Adipocyte (in vitro differentiated cells): ENCODE data around the gene QRFP.

ENCODE experiments used
- DNase-seq: peaks from one replicate; pipeline ENCODE4 v3.0.0-alpha.2; 2015; ENCODE audit warnings: low read depth
- H3K27me3 ChIP-seq: replicated peaks from 2 replicates; pipeline ENCODE4 v1.7.0; 2013; ENCODE audit warnings: mild to moderate bottlenecking, low read length, moderate library complexity; ENCODE audit not compliant: control insufficient read depth, insufficient read depth
- H3K36me3 ChIP-seq: 2 replicates; pipeline ENCODE4 v1.7.0; 2013; ENCODE audit warnings: low read length, mild to moderate bottlenecking, moderate library complexity; ENCODE audit not compliant: control insufficient read depth, insufficient read depth, severe bottlenecking
- H3K4me1 ChIP-seq: 2 replicates; pipeline ENCODE4 v1.7.0; 2013; ENCODE audit warnings: mild to moderate bottlenecking, low read length, moderate library complexity; ENCODE audit not compliant: control insufficient read depth, insufficient read depth
- H3K4me3 ChIP-seq: 2 replicates; pipeline ENCODE4 v1.7.0; 2013; ENCODE audit warnings: mild to moderate bottlenecking, low read length, moderate library complexity
- H3K9ac ChIP-seq: 2 replicates; pipeline ENCODE4 v1.7.0; 2013; ENCODE audit warnings: mild to moderate bottlenecking, low read length, moderate library complexity
- H3K9me3 ChIP-seq: 2 replicates; pipeline ENCODE4 v1.7.0; 2013; ENCODE audit warnings: mild to moderate bottlenecking, low read length, moderate library complexity; ENCODE audit not compliant: control insufficient read depth

Gene QRFP

GRCh38 chr9:130891688-130892476 lies 4.7 kb downstream of the QRFP start:
- Histone ChIP-seq H3K9me3 (no peaks in the 10 kb centered on the region), H3K9ac (no peak overlapping the region), H3K36me3 (peaks cover 67% of the 10 kb centered on the region), H3K27me3 (no peaks in the 10 kb centered on the region), H3K4me1 (peaks cover 19% of the 10 kb centered on the region), H3K4me3 (no peak overlapping the region)
- no peak for DNase-seq

- peaks cover 19% of the 10 kb centered on the region for H3K4me1 ChIP-seq
- DNase-seq = no peak
- H3K36me3 ChIP-seq = peaks cover 75% of the 10 kb centered on the region
- H3K9ac ChIP-seq = no peak overlapping the region
- H3K27me3 ChIP-seq = no peaks in the 10 kb centered on the region
- H3K4me3 ChIP-seq = no peak overlapping the region
- H3K9me3 ChIP-seq = no peaks in the 10 kb centered on the region
Measured at GRCh38 chr9:130890870-130891687, 5.5 kb downstream of the QRFP start.

GRCh38 chr9:130890124-130890523 lies 6.5 kb downstream of the QRFP start:
- Histone ChIP-seq H3K27me3 (no peaks in the 10 kb centered on the region), H3K36me3 (peaks cover 84% of the 10 kb centered on the region), H3K9ac (no peak overlapping the region), H3K9me3 (no peaks in the 10 kb centered on the region), H3K4me1 (peaks cover 13% of the 10 kb centered on the region), H3K4me3 (no peak overlapping the region)
- no peak for DNase-seq

GRCh38 chr9:130888146-130888885 lies 8.3 kb downstream of the QRFP start:
- H3K4me3 ChIP-seq = no peak overlapping the region
- no peak for DNase-seq
- peaks cover 93% of the 10 kb centered on the region for H3K36me3 ChIP-seq
- H3K9me3 ChIP-seq = no peaks in the 10 kb centered on the region
- peaks cover 9% of the 10 kb centered on the region for H3K4me1 ChIP-seq
- no peaks in the 10 kb centered on the region for H3K27me3 ChIP-seq
- no peak overlapping the region for H3K9ac ChIP-seq

GRCh38 chr9:130887494-130888144 lies 9.0 kb downstream of the QRFP start:
- Histone ChIP-seq H3K9ac (no peak overlapping the region), H3K9me3 (no peaks in the 10 kb centered on the region), H3K36me3 (peaks cover 93% of the 10 kb centered on the region), H3K4me3 (no peak overlapping the region), H3K27me3 (no peaks in the 10 kb centered on the region), H3K4me1 (peaks cover 8% of the 10 kb centered on the region)
- DNase-seq = no peak

GRCh38 chr9:130886981-130887380 lies 9.6 kb downstream of the QRFP start:
- Histone ChIP-seq H3K4me3 (no peak overlapping the region), H3K27me3 (no peaks in the 10 kb centered on the region), H3K4me1 (peaks cover 1% of the 10 kb centered on the region), H3K9me3 (no peaks in the 10 kb centered on the region), H3K36me3 (peaks cover 93% of the 10 kb centered on the region), H3K9ac (no peak overlapping the region)
- no peak for DNase-seq

GRCh38 chr9:130885484-130886375 lies 10.9 kb downstream of the QRFP start:
- Histone ChIP-seq H3K9me3 (no peaks in the 10 kb centered on the region), H3K4me1 (no peaks in the 10 kb centered on the region), H3K4me3 (no peak overlapping the region), H3K27me3 (no peaks in the 10 kb centered on the region), H3K36me3 (peaks cover 96% of the 10 kb centered on the region), H3K9ac (no peak overlapping the region)
- DNase-seq = no peak

- DNase-seq = no peak
- Histone ChIP-seq H3K4me3 (no peak overlapping the region), H3K36me3 (peaks cover 96% of the 10 kb centered on the region), H3K4me1 (no peaks in the 10 kb centered on the region), H3K9me3 (no peaks in the 10 kb centered on the region), H3K27me3 (no peaks in the 10 kb centered on the region), H3K9ac (no peak overlapping the region)
Measured at GRCh38 chr9:130884542-130885483, 11.8 kb downstream of the QRFP start.

- H3K27me3 ChIP-seq = no peaks in the 10 kb centered on the region
- no peaks in the 10 kb centered on the region for H3K4me1 ChIP-seq
- DNase-seq = no peak
- no peak overlapping the region for H3K9ac ChIP-seq
- peaks cover 100% of the 10 kb centered on the region for H3K36me3 ChIP-seq
- no peak overlapping the region for H3K4me3 ChIP-seq
- H3K9me3 ChIP-seq = no peaks in the 10 kb centered on the region
Measured at GRCh38 chr9:130884111-130884531, 12.5 kb downstream of the QRFP start.
